HEK293 (cell line): ENCODE measurements around the gene CTXND2.

Experiments
- CTCF ChIA-PET: fragments of 350-600 bp; formaldehyde crosslinking; extraction: SDS; loops from one replicate; lab custom pipeline; 2021; ENCODE audit warnings: antibody characterized with exemption; lab: Yijun Ruan, JAX
- POLR2A ChIA-PET: fragments of 300-600 bp; formaldehyde crosslinking; extraction: SDS; loops from one replicate; lab custom pipeline; 2020; ENCODE audit warnings: antibody characterized with exemption, inconsistent platforms; lab: Yijun Ruan, JAX
- H3K27ac ChIP-seq: fragments of 200-500 bp; sonication (Bioruptor generic); 2 replicates; pipeline ENCODE4 v1.5.1; 2014; ENCODE audit warnings: low read depth, low read length, control low read depth, inconsistent platforms; ENCODE audit errors: extremely low read depth
- H3K36me3 ChIP-seq, 2 experiments: fragments of 200-500 bp in 1 of 2; sonication (Bioruptor generic) in 1 of 2; 1 replicate in 1 of 2; 2 replicates in 1 of 2; pipeline ENCODE4 v1.5.1; 2014 to 2017; ENCODE audit warnings: inconsistent platforms in 2 of 2, low read length in 2 of 2; ENCODE audit not compliant: control insufficient read depth in 2 of 2, insufficient read depth in 1 of 2
- H3K4me1 ChIP-seq: fragments of 200-500 bp; sonication (Bioruptor generic); 2 replicates; pipeline ENCODE4 v1.5.1; 2014; ENCODE audit warnings: mild to moderate bottlenecking, low read length, inconsistent platforms; ENCODE audit not compliant: control insufficient read depth, insufficient read depth
- H3K4me3 ChIP-seq: 2 replicates; pipeline ENCODE4 v1.5.1; 2011; ENCODE audit warnings: low read depth, mild to moderate bottlenecking, control low read depth, low read length, moderate library complexity
- H3K9me3 ChIP-seq: fragments of 200-500 bp; sonication (Bioruptor generic); 2 replicates; pipeline ENCODE4 v1.5.1; 2014; ENCODE audit warnings: low read depth, low read length, inconsistent platforms; ENCODE audit not compliant: control insufficient read depth, insufficient read depth
- GLI2 ChIP-seq: fragments of 450-650 bp; formaldehyde crosslinking; IDR thresholded peaks from 2 replicates; pipeline ENCODE4; 2017; ENCODE audit warnings: missing biosample characterization, missing genetic modification characterization, low read depth, borderline replicate concordance
- KLF17 ChIP-seq: fragments of 450-650 bp; formaldehyde crosslinking; IDR thresholded peaks from 2 replicates; pipeline ENCODE4 v1.5.1; 2016; ENCODE audit warnings: missing biosample characterization, missing genetic modification characterization
- KLF8 ChIP-seq: fragments of 450-650 bp; formaldehyde crosslinking; IDR thresholded peaks from 2 replicates; pipeline ENCODE4 v1.5.1; 2016; ENCODE audit warnings: missing biosample characterization, missing genetic modification characterization
- OSR2 ChIP-seq: fragments of 450-650 bp; formaldehyde crosslinking; IDR thresholded peaks from 2 replicates; pipeline ENCODE4 v1.5.1; 2016; ENCODE audit warnings: missing biosample characterization, missing genetic modification characterization
- SP7 ChIP-seq: fragments of 450-650 bp; formaldehyde crosslinking; IDR thresholded peaks from 2 replicates; pipeline ENCODE4 v1.5.1; 2016; ENCODE audit warnings: missing biosample characterization, missing genetic modification characterization
- WT1 ChIP-seq: fragments of 450-650 bp; formaldehyde crosslinking; IDR thresholded peaks from 2 replicates; pipeline ENCODE4 v1.5.1; 2016; ENCODE audit warnings: missing biosample characterization, missing genetic modification characterization
- ZBTB21 ChIP-seq: fragments of 450-650 bp; formaldehyde crosslinking; IDR thresholded peaks from 2 replicates; pipeline ENCODE4 v1.5.1; 2017; ENCODE audit warnings: missing biosample characterization, missing genetic modification characterization
- ZBTB26 ChIP-seq: fragments of 450-650 bp; formaldehyde crosslinking; optimal IDR thresholded peaks from 2 replicates; pipeline ENCODE3; 2016; ENCODE audit warnings: missing biosample characterization, mild to moderate bottlenecking, missing genetic modification characterization
- ZFHX2 ChIP-seq: fragments of 450-650 bp; formaldehyde crosslinking; conservative IDR thresholded peaks from 2 replicates; pipeline ENCODE4 v1.5.1; 2016; ENCODE audit warnings: missing biosample characterization, missing genetic modification characterization
- ZFP41 ChIP-seq: fragments of 450-650 bp; formaldehyde crosslinking; IDR thresholded peaks from 2 replicates; pipeline ENCODE4 v1.5.1; 2016; ENCODE audit warnings: missing biosample characterization, missing genetic modification characterization, borderline replicate concordance
- ZNF121 ChIP-seq: fragments of 450-650 bp; formaldehyde crosslinking; IDR thresholded peaks from 2 replicates; pipeline ENCODE4 v1.5.1; 2016; ENCODE audit warnings: missing biosample characterization, missing genetic modification characterization
- ZNF138 ChIP-seq: fragments of 450-650 bp; formaldehyde crosslinking; IDR thresholded peaks from 2 replicates; pipeline ENCODE4 v1.5.1; 2016; ENCODE audit warnings: missing biosample characterization, missing genetic modification characterization, borderline replicate concordance
- ZNF18 ChIP-seq: fragments of 450-650 bp; formaldehyde crosslinking; IDR thresholded peaks from 2 replicates; pipeline ENCODE4 v1.5.1; 2016; ENCODE audit warnings: missing biosample characterization, missing genetic modification characterization
- ZNF184 ChIP-seq: fragments of 450-650 bp; IDR thresholded peaks from 2 replicates; pipeline ENCODE4 v1.5.1; 2018; ENCODE audit warnings: missing biosample characterization, mild to moderate bottlenecking, missing genetic modification characterization
- ZNF19 ChIP-seq: fragments of 450-650 bp; formaldehyde crosslinking; IDR thresholded peaks from 2 replicates; pipeline ENCODE4; 2016; ENCODE audit warnings: missing biosample characterization, missing genetic modification characterization, low read depth
- ZNF324 ChIP-seq: fragments of 450-650 bp; formaldehyde crosslinking; IDR thresholded peaks from 2 replicates; pipeline ENCODE4 v1.5.1; 2016; ENCODE audit warnings: missing biosample characterization, missing genetic modification characterization
- ZNF341 ChIP-seq: fragments of 450-650 bp; formaldehyde crosslinking; IDR thresholded peaks from 2 replicates; pipeline ENCODE4; 2016; ENCODE audit warnings: low read depth, missing biosample characterization, missing genetic modification characterization
- ZNF391 ChIP-seq: fragments of 450-650 bp; formaldehyde crosslinking; IDR thresholded peaks from 2 replicates; pipeline ENCODE4 v1.5.1; 2016; ENCODE audit warnings: low read depth, missing biosample characterization, missing genetic modification characterization, borderline replicate concordance
- ZNF600 ChIP-seq: fragments of 450-650 bp; formaldehyde crosslinking; IDR thresholded peaks from 2 replicates; pipeline ENCODE4 v1.5.1; 2016; ENCODE audit warnings: missing biosample characterization, missing genetic modification characterization
- ZNF677 ChIP-seq: fragments of 450-650 bp; IDR thresholded peaks from 2 replicates; pipeline ENCODE4 v1.5.0; 2018; ENCODE audit warnings: missing biosample characterization, mild to moderate bottlenecking, missing genetic modification characterization, moderate library complexity
- ZNF692 ChIP-seq: fragments of 450-650 bp; formaldehyde crosslinking; IDR thresholded peaks from 2 replicates; pipeline ENCODE4 v1.5.1; 2016; ENCODE audit warnings: missing biosample characterization, missing genetic modification characterization
- ZNF76 ChIP-seq: fragments of 450-650 bp; formaldehyde crosslinking; IDR thresholded peaks from 2 replicates; pipeline ENCODE4; 2016; ENCODE audit warnings: low read depth, missing biosample characterization, missing genetic modification characterization, borderline replicate concordance
- ZNF830 ChIP-seq: fragments of 450-650 bp; IDR thresholded peaks from 2 replicates; pipeline ENCODE4 v1.5.0; 2018; ENCODE audit warnings: missing biosample characterization, missing genetic modification characterization, low read depth, mild to moderate bottlenecking, moderate library complexity
- ZSCAN23 ChIP-seq: fragments of 450-650 bp; formaldehyde crosslinking; IDR thresholded peaks from 2 replicates; pipeline ENCODE4 v1.5.1; 2016; ENCODE audit warnings: missing biosample characterization, missing genetic modification characterization
- TF ChIP-seq, protein P1 (sequence below): fragments of 450-650 bp; formaldehyde crosslinking; IDR thresholded peaks from 2 replicates; pipeline ENCODE4 v1.5.1; 2017; ENCODE audit warnings: missing biosample characterization, missing genetic modification characterization

The CTXND2 gene

DNA sequence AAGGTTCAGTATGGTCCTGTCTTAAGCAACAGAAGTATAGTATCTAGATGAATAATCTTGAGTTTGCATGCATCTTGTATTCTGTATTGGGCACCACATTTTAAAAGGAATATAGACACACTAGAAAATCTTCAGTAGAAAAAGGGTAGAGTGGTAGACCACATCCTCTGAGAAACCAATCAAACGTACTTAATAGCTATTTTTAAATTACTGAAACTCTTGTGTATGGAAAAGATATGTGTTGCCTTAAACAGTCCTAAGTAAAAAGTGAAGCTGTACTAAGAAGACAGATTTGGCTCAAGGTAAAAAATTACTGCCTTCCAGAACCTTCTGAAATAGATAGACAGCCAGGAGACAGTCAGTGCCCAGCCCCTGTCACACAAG lies 3.1 kb downstream of the CTXND2 start (continued):
- no peak for TF ChIP-seq ZNF18 (tag by site-specific recombination)
- TF ChIP-seq ZNF830 (tag by site-specific recombination) = no peak
- TF ChIP-seq ZNF19 (tag by site-specific recombination) = no peak
- TF ChIP-seq ZBTB21 (tag by site-specific recombination) = no peak
- no peak for TF ChIP-seq ZNF391
- no peak for TF ChIP-seq ZNF341
- no peak for TF ChIP-seq GLI2
- no peak for TF ChIP-seq ZNF76
- no peak for TF ChIP-seq KLF17 (tag by site-specific recombination)
- TF ChIP-seq ZFP41 (tag by site-specific recombination) = no peak
- no peak for TF ChIP-seq ZNF677 (tag by site-specific recombination)
- TF ChIP-seq ZFHX2 (tag by site-specific recombination) = no peak

DNA sequence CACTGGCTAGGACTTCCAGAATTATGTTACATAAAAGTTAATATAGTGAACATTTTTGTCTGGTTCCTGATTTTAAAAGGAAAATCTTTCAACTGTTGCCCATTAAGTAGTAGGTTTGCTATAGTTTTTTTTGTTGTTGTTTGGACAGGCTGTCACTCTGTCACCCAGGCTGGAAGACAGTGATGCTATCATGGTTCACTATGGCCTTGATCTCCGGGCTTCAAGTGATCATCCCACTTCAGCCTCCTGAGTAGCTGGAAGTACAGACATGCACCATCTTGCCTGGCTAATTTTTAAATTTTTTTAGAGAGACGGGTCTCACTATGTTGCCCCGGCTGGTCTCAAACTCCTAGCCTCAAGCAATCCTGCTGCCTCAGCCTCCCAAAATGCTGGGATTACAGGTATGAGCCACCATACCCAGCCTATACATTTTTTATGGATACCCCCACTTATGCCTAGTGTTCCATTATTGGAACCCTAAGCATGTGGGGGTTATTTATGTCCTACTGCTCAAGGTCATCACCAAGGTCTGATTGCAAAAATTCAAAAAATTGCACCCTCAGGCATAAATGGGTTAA lies 6.5 kb downstream of the CTXND2 start:
- Histone ChIP-seq H3K36me3 (no peaks in the 10 kb centered on the region), H3K27ac (no peak overlapping the region), H3K9me3 (no peaks in the 10 kb centered on the region), H3K4me3 (no peak overlapping the region), H3K4me1 (peaks cover 3% of the 10 kb centered on the region)
- ChIA-PET POLR2A (no interaction called here), CTCF (interaction anchor here (0.7 to 0.9 kb wide), 2 partner anchors 33 to 41 kb away, joined by 3 to 4 read pairs; partner anchors contain the start of gene SETDB1)
- TF ChIP-seq ZNF121 (tag by site-specific recombination) (peak; percentile 73), ZNF692 (no peak), ZSCAN23 (tag by site-specific recombination) (no peak), ZBTB26 (no peak), WT1 (tag by site-specific recombination) (no peak), ZNF138 (tag by site-specific recombination) (no peak), ZNF324 (no peak)
- TF ChIP-seq, all 188 proteins: peak for 1

DNA sequence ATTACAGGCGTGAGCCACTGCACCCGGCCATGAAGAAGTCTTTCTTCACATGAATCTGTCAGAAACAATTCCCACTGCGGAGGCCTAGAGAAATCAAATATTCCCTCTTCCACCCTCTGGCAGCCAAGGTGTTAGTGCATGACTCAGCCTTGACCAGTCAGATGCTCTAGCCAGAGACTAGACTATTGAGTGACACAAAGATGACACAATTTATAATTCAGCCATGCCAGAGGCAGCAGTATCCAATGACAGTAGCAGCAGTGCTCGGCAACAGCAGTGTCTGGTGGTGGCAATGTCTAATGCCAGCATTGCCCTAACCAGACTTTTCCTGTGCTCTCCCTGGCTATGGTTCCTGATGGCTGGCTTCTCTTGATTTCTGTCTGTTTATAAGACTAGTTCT lies 8.7 kb downstream of the CTXND2 start:
- ChIA-PET POLR2A (no interaction called here), CTCF (interaction anchor here (0.8 to 1.9 kb wide), 2 partner anchors 11 to 27 kb away, joined by 3 to 8 read pairs; no protein-coding TSS in a partner anchor)
- peak; percentile 55; the same call in 1 of the 2 replicates for TF ChIP-seq ZNF184 (tag by site-specific recombination)
- TF ChIP-seq, protein P1, sequence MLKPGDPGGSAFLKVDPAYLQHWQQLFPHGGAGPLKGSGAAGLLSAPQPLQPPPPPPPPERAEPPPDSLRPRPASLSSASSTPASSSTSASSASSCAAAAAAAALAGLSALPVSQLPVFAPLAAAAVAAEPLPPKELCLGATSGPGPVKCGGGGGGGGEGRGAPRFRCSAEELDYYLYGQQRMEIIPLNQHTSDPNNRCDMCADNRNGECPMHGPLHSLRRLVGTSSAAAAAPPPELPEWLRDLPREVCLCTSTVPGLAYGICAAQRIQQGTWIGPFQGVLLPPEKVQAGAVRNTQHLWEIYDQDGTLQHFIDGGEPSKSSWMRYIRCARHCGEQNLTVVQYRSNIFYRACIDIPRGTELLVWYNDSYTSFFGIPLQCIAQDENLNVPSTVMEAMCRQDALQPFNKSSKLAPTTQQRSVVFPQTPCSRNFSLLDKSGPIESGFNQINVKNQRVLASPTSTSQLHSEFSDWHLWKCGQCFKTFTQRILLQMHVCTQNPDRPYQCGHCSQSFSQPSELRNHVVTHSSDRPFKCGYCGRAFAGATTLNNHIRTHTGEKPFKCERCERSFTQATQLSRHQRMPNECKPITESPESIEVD (tag by site-specific recombination) = no peak
- TF ChIP-seq SP7 = peak; percentile 23; the same call in 1 of the 2 replicates
- TF ChIP-seq KLF8 (tag by site-specific recombination) = 0 out of 2 replicates have a peak, but pooled peaks have one; percentile 12
- no peak for TF ChIP-seq ZNF600
- TF ChIP-seq OSR2 (tag by site-specific recombination) = peak; percentile 70
- no peak overlapping the region for H3K4me3 ChIP-seq
- peaks cover 3% of the 10 kb centered on the region for H3K4me1 ChIP-seq
- no peaks in the 10 kb centered on the region for H3K9me3 ChIP-seq
- no peak overlapping the region for H3K27ac ChIP-seq
- no peaks in the 10 kb centered on the region for H3K36me3 ChIP-seq
